ENCODE measurements around the gene SOX3. TPM values are rescaled to one million over a fixed set of nuclear protein-coding genes. Genes with fewer than 3 reads are reported as not detected.
A peak's percentile ranks its signal among the peaks of the same experiment; 100 is the strongest.

The SOX3 gene
- total and polyA plus RNA-seq, 2 of the 8 experiments (the other 6 are each of a cell fraction or from before 2014, with no cell fraction given): 10.4 to 41.0 TPM

- peak; percentile 44 for TF ChIP-seq CHD7 (IDR thresholded peaks at IDR 0.05; ENCODE audit: insufficient replicate concordance, low read length)
These were observed 4.8 kb upstream of the SOX3 start (continued) for GRCh38 chrX:140509468-140510305.
